GM13976 (cell line): ENCODE data around the gene NUDT4.
A peak's percentile ranks its signal among the peaks of the same experiment; 100 is the strongest.

ENCODE experiments used
- DNase-seq: peaks from one replicate; pipeline ENCODE4 v3.0.0; 2012; ENCODE audit warnings: low spot score
- CTCF ChIP-seq: IDR thresholded peaks from 2 replicates; pipeline ENCODE4 v1.5.1; 2012; ENCODE audit warnings: borderline replicate concordance, mild to moderate bottlenecking; ENCODE audit not compliant: insufficient read depth; ENCODE audit errors: extremely low read depth, missing control alignments, control extremely low read depth
- in situ Hi-C: fragments of 300-500 bp; cut with MboI; formaldehyde crosslinking; loops from one replicate; pipeline ENCODE4 v1.12.0; 2022; ENCODE audit warnings: low sequenced_read_pairs, mixed read lengths, inconsistent platforms; ENCODE audit not compliant: unreplicated experiment

The NUDT4 gene

GRCh38 chr12:93365616-93366405 lies 11.9 kb upstream of the NUDT4 start:
- in situ Hi-C loops, result no loop called here
- no peak for TF ChIP-seq CTCF
- no peak for DNase-seq

- TF ChIP-seq CTCF, result no peak
- in situ Hi-C loops, result no loop called here
- no peak for DNase-seq
Observed at GRCh38 chr12:93366422-93366821, 11.3 kb upstream of the NUDT4 start.

- in situ Hi-C loops, result no loop called here
Observed at GRCh38 chr12:93368766-93369165, 9.0 kb upstream of the NUDT4 start.

GRCh38 chr12:93369505-93369904 lies 8.2 kb upstream of the NUDT4 start:
- no peak for DNase-seq
- in situ Hi-C loops, result no loop called here
- no peak for TF ChIP-seq CTCF

More at GRCh38 chr12:93368766-93369165, 9.0 kb upstream of the NUDT4 start:
- no peak for DNase-seq
- no peak for TF ChIP-seq CTCF

GRCh38 chr12:93370947-93371346 lies 6.8 kb upstream of the NUDT4 start:
- TF ChIP-seq CTCF, result no peak
- DNase-seq, result no peak
- in situ Hi-C loops, result no loop called here

GRCh38 chr12:93373961-93374656 lies 3.6 kb upstream of the NUDT4 start:
- in situ Hi-C loops, result no loop called here
- peak; percentile 36 for DNase-seq
- TF ChIP-seq CTCF, result no peak
